Liver (tissue), 3 donors: Measurements from ENCODE around the gene AFTPH.

Experiments used
- ATF3 ChIP-seq: IDR thresholded peaks from 2 replicates; pipeline ENCODE4 v1.6.1; 2016; ENCODE audit warnings: antibody characterized with exemption
- CTCF ChIP-seq: fragments of 150-350 bp; IDR thresholded peaks from 2 replicates; pipeline ENCODE4 v1.5.1; 2017; ENCODE audit warnings: improper control_type of control experiment, low read depth, low read length; ENCODE audit not compliant: missing input control
- REST ChIP-seq: IDR thresholded peaks from 2 replicates; pipeline ENCODE4 v1.6.1; 2016; ENCODE audit warnings: antibody characterized with exemption, mild to moderate bottlenecking
- TAF1 ChIP-seq: conservative IDR thresholded peaks from 2 replicates; pipeline ENCODE4 v1.6.1; 2016; ENCODE audit warnings: antibody characterized with exemption, mild to moderate bottlenecking
- YY1 ChIP-seq: IDR thresholded peaks from 2 replicates; pipeline ENCODE4 v1.6.1; 2016; ENCODE audit warnings: antibody characterized with exemption, mild to moderate bottlenecking
- TF ChIP-seq, protein P1 (sequence below): IDR thresholded peaks from 2 replicates; pipeline ENCODE4 v1.6.1; 2016; ENCODE audit warnings: antibody characterized with exemption
- donor health status: healthy.
- donor health status: healthy.

DNA sequence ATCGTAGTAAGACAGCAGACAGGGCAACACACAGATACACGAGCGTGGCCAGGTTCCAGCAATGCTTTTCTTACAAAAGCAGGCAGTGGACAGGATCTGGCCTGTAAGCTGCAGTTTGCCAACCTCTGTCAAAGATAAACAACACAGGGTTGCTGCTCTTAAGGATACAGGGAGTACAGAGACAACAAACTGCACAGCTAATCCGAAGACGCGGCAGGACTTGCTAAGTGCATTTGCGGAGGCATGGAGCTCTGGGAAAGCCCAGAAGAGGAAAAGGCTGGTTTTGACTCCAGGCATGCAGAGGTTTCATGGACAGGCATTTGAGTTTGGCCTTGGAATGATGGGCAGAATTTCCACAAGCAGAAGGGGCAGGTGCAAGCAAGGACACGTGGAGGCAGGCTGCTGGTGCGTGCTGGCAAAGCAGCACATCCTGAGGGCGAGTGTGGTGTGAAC is 105.2 kb downstream of the AFTPH start:
- TF ChIP-seq CTCF (no peak), ATF3 (no peak), YY1 (no peak), REST (no peak), TAF1 (no peak)
- TF ChIP-seq, protein P1, sequence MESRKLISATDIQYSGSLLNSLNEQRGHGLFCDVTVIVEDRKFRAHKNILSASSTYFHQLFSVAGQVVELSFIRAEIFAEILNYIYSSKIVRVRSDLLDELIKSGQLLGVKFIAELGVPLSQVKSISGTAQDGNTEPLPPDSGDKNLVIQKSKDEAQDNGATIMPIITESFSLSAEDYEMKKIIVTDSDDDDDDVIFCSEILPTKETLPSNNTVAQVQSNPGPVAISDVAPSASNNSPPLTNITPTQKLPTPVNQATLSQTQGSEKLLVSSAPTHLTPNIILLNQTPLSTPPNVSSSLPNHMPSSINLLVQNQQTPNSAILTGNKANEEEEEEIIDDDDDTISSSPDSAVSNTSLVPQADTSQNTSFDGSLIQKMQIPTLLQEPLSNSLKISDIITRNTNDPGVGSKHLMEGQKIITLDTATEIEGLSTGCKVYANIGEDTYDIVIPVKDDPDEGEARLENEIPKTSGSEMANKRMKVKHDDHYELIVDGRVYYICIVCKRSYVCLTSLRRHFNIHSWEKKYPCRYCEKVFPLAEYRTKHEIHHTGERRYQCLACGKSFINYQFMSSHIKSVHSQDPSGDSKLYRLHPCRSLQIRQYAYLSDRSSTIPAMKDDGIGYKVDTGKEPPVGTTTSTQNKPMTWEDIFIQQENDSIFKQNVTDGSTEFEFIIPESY: no peak
